ENCODE measurements around the gene LOXL3.
"Not testable (repeated sequence)": the region's sequence is repeated elsewhere in the genome, so short reads cannot be mapped to it uniquely, and the experiment has no call there.

LOXL3 gene

DNA sequence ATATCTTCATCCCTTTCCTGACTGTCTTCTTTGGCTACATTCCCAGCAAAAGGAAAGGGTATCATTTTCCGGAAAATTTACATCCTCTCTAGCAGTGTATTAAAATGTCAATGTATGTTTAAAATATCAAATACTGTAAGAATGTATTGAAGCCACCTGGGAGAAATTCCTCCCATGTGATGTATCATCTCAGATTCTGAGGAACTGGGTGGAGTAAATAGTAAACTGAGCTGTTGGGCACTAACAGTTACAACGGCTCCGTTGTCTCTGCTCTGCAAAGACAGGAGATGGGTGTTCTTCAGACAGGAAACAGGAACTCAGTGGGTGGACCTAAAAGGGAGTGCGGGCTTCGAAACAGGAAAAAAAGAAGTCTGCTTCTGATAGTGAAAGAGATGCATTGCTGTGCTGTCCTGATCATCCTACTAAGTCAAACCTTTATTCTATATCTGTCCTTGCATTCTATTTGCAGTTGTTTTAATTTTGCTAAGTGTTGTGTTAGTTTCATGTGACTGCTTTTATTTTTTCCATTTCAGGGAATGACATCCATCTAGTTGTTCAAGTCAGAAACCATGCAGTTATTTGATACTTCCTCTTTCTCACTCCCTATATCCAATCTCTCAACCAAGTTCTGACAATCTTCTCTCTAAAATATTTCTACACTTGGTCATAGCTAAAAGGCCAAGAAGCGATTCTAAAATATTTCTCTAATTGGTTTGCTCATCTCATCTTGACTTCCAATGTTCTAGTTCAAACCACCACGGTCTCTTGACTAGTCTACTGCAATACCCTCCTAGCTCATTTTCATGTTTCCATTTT, 20.2 kb upstream of the LOXL3 start:
- peak; percentile 51 to 52 for DNase-seq (ENCODE audit: low read depth in 2 of 2)

DNA sequence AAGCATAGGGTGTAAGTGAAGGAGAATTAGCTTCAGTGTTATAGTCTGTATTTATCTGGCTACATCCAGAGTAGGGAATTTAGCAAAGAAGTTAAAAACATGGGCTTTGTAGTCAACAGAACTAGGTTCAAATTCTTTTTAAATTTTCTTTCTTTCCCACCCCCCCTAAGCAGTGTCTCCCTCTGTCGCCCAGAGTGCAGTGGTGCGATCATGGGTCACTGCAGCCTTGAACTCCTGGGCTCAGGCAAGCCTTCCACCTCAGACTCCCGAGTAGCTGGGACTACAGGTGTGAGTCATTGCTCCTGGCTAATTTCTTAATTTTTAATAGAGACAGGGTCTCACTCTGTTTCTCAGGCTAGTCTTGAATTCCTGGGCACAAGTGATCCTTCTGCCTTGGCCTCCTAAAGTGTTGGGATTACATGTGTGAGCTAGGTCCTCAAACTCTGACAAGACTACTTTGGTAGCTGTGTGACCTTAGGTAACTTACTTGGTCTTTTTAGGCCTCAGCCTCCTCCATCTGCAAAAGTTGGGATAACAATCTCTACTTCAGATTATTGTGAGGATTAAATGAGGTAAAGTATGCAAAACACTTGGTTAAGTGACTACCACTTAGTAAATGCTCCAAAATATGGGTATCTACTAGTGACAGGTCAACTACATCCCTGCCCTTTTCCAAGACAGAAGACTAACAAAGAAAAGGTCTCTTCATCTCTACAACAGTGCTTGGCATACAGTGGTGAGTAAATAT, 18.6 kb upstream of the LOXL3 start:
- DNase-seq (ENCODE audit: low read depth in 2 of 2): no peak

DNA sequence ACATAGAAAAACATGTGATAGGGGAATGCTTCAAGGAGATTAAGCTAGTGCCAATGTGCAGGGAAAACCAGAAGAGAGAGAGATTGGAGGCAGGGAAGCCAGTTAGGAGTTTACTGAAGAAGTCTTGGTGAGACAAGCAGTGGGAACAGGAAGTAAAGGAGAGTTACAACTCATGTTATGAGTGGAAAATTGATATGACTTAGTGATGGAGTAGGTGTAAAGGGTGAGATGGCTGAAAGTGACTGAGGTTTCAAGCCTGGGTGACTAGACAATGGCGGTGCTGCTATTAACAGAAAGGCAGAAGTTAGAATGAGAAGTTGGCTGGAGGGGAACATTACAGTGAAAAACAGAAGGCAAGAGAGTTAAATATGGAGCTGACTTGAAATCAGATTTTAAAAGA, 17.3 kb upstream of the LOXL3 start:
- DNase-seq (ENCODE audit: low read depth in 2 of 2): no peak

DNA sequence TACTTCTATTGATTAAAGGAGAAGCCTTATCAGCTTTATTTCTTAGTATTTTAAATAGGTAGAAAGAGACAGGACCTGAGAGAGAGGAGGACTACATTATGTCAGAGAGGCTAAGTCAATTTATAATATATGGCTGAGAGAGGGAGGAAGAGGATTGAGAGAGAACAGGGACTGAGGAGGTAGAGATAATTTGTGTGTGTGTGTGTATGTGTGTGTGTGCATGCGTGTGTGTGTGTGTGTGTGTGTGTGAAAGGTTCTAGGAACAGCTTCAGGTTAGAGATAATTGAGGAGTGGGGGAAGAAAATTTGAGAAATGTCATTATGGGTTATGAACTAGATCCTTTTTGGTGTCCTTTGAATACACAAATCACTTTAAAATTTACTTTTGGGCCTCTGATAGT, 15.9 kb upstream of the LOXL3 start:
- DNase-seq (ENCODE audit: low read depth in 2 of 2): no peak

DNA sequence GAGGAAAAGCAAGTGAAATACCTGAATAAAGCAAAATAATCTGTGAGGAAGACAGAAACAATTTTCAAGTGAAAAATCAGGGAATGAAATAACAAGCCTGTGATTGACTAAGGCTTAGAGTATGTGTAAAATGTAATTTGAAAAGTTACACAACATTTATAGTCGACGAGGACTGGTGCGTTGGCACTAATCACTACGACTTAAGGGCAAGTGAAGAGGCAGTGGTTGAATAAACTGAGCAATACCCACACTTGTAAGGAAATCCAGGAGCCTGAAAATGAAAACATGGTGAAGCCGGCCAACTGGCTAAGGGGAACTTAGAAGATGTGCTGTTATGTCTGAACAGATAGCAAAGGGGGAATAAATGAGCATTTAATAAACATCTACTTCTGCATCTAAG, 14.1 kb upstream of the LOXL3 start:
- peak; percentile 54 to 66 for DNase-seq (ENCODE audit: low read depth in 2 of 2)

DNA sequence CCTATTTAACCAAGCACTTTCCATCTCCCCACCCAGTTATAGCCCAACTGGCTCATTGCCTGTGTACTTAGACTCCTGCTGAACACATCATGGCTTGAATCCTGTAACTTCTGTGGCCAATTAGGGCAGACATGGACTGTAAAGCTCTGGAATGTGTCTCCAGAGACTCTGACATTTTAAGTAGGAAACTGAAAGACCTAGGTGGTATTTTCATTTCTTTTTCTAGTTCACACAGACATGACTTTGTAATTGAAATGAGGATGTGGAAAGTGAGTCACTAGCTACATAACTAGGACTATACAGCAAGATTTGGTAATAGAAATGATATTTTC, 13.0 kb upstream of the LOXL3 start:
- DNase-seq (ENCODE audit: low read depth in 2 of 2): peak; percentile 98

DNA sequence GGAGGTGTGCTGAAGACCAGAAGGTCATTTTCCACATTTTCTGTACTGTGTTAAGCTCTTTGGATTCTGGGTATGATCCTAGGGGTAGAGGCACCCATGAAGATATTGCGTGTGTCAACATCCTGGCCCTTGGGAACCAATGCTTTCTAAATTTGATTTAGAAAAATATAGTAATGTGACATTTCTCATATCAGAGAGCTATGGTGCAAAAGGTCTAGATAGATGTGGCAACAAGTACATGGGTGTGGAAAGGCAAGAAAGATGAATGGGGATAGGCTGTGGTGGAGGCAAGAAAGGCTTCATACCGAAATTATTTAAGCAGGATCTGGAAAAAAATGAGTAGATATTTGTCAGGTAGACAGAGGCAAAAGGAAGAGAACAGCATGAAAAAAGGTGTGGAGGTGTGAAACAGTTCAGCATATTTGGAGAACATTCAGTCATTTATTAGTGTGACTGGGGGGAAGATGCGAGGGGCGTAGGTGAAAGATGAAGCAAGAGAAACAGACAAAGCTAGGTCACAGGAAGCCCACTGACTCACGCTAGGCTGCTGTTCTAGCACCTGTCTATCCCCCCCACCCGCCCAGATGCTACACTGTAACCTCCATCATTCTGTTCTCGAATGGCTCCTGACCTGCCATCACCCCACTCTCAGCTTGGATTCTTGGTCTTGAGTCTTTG, 12.5 kb upstream of the LOXL3 start:
- no peak for DNase-seq (ENCODE audit: low read depth in 2 of 2)

DNA sequence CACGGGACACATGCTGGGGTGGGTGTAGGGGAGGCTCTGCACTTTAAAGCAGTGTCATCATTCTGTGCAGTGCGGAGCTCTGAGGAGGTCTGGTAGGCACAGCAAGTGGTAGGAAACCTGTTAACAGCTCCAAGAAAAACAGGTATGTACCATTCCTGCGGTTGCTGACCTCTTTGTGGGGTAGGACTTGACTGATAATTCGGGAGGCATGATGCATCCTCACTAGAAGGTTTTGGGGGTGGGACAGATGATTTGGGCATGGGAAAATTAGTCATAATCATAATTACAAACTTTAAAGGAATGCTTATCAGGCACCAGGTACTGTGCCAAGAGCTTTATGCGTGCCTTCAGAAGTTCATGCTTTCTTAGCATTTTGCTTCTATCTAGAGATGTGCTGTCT, 10.5 kb upstream of the LOXL3 start:
- DNase-seq (ENCODE audit: low read depth in 2 of 2): no peak

DNA sequence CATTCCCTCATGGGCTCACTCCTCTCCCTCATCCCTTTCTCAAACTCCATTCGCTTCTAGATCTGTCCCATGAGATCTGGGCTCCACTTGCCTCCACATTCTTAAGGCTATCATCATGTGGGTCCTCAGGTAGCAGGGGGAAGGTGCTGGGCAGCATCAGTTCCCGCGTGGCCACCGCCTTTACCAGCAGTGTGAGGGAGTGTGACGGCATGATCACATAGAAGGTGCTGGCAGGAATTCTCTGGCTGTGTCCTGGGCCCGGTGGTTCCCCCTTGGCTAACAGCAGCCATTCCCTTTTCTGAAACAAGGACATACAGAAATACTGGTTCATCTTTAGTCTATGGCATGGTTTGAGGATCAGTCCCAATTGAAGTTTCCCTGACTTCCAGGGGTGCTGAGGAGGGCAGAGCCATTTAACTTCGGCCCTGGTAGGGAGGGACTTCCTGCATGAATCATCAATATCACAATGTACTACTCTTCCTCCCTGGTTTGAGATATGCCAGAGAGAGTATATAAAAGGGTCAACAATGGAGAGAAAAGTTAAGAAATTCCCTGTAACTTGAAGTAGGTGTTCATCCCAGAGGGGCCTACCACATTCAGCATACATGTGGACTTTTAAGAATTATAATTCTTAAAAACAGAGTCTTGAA, 8.5 kb upstream of the LOXL3 start:
- DNase-seq (ENCODE audit: low read depth in 2 of 2): no peak

DNA sequence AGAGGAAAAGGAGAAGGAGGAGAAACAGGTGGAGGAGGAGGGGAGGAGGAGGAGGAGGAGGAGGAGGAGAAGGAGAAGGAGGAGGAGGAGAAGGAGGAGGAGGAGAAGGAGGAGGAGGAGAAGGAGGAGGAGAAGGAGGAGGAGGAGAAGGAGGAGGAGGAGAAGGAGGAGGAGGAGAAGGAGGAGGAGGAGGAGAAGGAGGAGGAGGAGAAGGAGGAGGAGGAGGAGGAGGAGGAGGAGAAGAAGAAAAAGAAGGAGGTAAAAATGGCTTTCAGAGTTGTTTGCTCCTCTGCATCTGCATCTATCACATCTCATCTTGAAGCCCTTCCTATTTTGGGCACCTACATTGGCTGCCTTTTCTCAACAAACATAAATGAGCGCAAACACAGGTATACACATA, 7.3 kb upstream of the LOXL3 start:
- not testable (repeated sequence) for DNase-seq (ENCODE audit: low read depth in 2 of 2)

DNA sequence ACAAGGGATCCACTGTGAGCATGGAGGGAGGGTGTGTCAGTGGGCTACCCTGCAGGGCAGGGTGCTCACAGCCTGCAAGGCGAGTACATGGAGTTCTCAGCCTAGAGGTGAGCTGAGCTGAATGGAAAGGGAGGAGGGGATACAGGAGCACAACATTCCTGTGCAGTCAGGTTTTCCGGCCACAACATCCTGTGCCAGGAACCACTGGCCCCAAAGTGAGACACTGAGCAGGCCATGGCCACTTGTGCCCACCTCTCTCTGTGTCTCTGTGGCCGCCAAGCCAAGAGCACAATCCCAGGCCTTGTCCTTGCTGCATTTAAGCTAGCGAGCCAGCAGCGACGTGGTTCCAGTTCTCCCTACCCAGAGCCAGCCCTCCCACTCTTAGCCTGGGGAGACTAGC, 6.8 kb upstream of the LOXL3 start:
- DNase-seq (ENCODE audit: low read depth in 2 of 2): no peak

DNA sequence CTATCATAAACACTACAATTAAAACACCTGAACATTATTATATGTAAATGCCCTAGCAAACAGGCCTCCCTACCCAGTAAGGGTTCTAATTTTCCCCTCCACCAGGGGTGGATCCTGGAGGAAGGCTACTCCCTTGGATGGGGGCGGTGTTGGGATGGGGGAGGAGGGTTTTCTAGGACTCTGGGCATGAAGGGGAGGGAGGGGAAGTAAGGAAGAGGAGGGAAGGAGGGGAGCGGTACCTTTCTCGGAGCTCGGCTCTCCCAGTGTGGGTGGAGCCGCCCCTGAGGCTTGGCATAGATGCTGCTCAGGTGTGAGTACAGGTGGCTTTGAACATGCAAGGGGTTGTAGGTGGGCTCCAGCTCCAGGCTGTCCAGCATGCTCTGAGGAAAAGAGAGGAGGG, 6.2 kb upstream of the LOXL3 start:
- no peak for DNase-seq (ENCODE audit: low read depth in 2 of 2)

DNA sequence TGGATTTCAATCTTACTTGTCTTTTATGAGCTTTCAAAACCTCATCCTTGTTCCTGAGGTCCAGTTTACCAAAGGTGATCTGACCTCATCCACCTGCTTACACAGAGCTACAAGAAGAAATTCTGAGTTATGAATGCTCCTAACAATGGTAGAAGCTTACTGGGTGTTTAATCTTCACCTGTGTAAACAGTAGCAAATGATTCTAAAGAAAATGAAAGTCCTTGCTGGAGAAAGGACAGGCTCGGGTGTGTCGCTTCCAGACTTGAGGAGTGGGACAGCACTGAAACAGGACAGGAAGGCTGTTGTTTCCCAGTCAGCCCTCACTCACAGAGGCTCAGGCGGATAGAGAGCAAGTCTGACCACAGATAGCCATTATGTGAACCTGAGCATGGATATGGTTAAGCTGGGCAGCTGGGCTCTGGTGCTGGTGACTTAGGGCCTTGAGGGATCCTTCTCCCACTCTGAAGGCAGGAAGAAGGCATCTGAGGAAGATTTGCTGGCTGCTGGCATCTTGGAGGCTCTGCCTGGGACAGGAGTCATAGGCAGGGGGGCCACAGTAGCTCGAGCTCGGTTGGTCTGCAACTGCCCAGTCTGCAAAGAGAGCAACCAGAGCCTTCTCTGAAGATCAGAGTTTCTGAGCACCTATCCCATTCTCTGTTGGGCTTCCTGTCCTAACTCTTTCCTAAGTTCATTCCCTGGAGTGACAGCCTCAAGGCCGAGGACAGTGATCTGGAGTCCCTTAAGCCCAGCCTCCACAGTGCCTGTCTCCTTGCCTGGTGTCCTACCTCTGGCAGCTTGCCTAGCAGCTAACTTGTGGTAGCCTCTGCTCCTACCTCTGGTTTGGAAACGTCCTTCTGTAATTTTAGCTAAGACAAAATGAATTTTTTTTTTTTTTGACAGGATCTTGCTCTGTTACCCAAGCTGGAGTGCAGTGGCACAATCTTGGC, 4.8 kb upstream of the LOXL3 start:
- no peak for DNase-seq (ENCODE audit: low read depth in 2 of 2)

DNA sequence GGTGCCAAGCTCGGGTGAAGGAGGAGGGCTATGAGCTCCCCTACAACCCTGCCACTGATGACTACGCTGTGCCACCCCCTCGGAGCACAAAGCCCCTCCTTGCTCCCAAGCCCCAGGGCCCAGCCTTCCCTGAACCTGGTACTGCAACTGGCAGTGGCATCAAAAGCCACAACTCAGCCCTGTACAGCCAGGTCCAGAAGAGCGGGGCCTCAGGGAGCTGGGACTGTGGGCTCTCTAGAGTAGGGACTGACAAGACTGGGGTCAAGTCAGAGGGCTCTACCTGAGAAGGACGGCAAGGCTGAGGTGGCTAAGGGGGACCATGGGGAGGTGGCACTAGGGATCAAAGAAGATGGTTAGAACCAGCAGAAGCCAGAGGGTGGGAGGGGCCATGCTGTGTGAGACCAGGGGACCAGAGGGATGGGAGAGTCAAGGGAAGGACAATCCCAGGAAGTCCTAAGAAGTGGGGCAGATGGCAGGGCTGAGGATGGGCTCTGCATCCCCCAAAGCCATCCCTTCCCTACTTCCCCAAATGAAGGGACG, 3.2 kb upstream of the LOXL3 start:
- no peak for DNase-seq (ENCODE audit: low read depth in 2 of 2)

DNA sequence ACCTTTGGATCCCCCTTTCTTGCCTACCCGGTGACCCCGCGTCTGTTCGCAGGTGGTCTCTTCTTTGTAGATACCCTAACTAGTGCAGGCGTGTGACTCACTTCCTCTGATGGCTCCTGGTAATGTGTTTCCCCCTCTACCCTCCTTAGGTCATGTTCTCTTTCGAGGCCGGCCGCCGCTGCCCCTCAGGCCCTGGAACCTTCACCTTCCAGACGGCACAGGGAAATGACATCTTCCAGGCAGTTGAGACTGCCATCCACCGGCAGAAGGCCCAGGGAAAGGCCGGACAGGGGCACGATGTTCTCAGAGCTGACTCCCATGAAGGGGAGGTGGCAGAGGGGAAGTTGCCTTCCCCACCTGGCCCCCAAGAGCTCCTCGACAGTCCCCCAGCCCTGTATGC, 2.4 kb upstream of the LOXL3 start:
- no peak for DNase-seq (ENCODE audit: low read depth in 2 of 2)

DNA sequence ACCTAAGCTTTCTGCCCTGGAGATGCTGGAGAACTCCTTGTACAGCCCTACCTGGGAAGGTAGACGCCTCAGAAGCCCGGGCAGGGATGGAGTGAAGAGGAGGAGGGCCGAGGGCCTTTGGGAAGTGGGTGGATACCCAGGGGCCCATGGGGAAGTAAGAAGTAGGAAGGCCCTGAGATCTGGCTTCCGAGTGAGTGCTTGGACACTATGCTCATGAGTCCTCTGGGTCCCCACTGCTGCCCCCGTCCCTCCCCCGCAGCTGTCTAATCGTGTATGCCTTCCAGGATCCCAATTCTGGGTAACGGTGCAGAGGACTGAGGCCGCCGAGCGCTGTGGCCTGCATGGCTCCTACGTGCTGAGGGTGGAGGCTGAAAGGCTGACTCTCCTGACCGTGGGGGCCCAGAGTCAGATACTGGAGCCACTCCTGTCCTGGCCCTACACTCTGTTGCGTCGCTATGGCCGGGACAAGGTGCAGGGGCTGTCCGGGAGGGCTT, 1.9 kb upstream of the LOXL3 start:
- DNase-seq (ENCODE audit: low read depth in 2 of 2): no peak

DNA sequence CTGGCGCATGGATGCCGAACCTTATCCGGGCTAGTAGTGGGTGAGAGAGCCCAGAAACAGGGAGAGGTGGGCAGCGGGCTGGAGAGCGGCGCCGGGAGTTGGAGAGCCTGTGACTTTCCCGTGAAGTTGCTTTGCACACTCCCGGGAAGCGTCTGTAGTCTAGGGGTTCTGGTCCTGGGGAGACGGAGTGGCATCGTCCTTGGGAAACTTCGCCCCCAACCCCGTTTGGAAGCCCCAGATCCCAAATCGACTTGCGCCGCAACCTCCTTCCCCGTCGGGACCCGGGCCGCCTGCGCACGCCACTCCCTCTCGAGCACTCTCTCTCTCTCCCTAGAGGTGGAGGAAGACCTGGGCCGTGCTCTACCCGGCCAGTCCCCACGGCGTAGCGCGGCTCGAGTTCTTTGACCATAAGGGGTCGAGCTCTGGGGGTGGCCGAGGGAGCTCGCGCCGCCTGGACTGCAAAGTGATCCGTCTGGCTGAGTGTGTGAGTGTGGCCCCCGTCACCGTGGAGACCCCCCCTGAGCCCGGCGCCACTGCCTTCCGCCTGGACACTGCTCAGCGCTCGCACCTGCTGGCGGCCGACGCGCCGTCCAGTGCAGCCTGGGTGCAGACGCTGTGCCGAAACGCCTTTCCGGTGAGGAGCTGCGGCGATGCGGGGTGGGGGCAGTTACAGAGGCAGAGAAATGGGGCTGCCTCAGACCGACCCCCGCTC, 1.2 kb upstream of the LOXL3 start:
- no peak for DNase-seq (ENCODE audit: low read depth in 2 of 2)

DNA sequence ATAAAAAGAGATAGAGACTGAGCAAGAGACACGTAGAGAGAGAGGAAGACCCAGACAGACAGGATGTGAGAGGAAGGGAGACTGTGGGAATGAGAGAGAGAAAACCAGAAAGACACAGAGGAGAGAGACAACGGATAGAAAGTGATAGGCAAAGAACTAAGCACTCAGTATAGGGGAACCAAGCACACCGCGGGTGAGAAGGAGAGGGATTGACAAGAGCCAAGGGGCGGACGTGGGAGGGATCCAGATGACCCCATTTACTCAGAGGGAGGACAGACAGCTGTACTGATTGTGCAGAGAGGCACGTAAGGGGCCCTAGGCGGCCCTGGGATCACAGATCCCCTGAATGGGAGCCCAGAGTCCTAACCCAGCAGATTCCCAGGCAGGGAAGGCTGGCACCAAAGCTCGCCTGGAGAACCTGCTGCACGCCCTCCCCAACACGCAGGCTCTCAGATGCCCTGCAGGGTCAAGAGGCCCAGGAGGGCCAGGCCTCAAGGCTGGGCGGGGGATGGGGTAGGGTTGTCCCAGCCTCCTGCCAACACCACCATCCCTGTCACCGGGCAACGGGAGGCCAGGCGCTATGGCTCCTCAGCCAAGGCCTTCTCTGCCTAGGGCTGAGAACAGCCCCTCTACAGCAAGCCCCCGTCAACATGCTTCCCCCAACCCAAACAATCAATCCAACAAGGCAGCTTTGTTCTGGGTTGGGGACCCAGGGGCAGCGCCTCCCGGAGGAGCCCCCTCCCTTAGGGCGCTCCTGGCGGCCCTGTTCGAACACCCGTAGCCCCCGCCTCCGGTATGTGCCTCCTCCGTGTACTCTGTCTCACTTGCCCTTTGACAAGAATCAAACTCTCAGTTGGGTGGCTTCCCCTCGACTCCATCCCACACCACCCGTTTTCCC, 579 bp downstream of the LOXL3 start:
- no peak for DNase-seq (ENCODE audit: low read depth in 2 of 2)

All from fibroblast of skin of left biceps (primary cell).